Uterine smooth muscle cell (primary cell): ENCODE results near the gene OR2H2. TPM values are rescaled to one million over a fixed set of nuclear protein-coding genes. Genes with fewer than 3 reads are reported as not detected.

Source experiments
- total RNA-seq: library from RNA; depleted of rRNA; stranded (reverse); fragments of >200 nt; gene quantifications from 2 replicates; pipeline ENCODE4 v1.2.3, GENCODE V29; 2014

OR2H2 gene
- not detected in 2 replicates for total RNA-seq

GRCh38 chr6:29584821-29585220, at the start of gene OR2H2:
TSS of gene OR2H2 (plus strand) at chr6:29585121. CDS start at chr6:29587945, 2,824 bp downstream.

GRCh38 chr6:29559524-29560287, 25.2 kb upstream of the OR2H2 start, which contains the start of gene UBD:
TSS of gene UBD (minus strand) at chr6:29559732. CDS start at chr6:29559701, 31 bp downstream.

GRCh38 chr6:29632789-29633533, 48.0 kb downstream of the OR2H2 start, which contains the start of gene GABBR1:
TSS of gene GABBR1 (minus strand) at chr6:29633183. CDS start at chr6:29632385, 798 bp downstream.

Other genes with a start within 250 kb of the OR2H2 start
- not detected in 2 replicates for gene OR5V1, start 216.3 kb upstream of the OR2H2 start, total RNA-seq
- gene OR12D3, start 209.8 kb upstream of the OR2H2 start, total RNA-seq, result not detected in 2 replicates
- not detected in 2 replicates for gene OR12D2, start 189.5 kb upstream of the OR2H2 start, total RNA-seq
- gene OR12D1, start 170.2 kb upstream of the OR2H2 start, total RNA-seq, result not detected in 2 replicates
- not detected in 2 replicates for gene OR10C1, start 145.8 kb upstream of the OR2H2 start, total RNA-seq
- gene OR11A1, start 128.1 kb upstream of the OR2H2 start, total RNA-seq, result not detected in 2 replicates
- not detected in 2 replicates for gene OR2H1, start 128.0 kb upstream of the OR2H2 start, total RNA-seq
- gene MAS1L, start 97.2 kb upstream of the OR2H2 start, total RNA-seq, result not detected in 2 replicates
- gene UBD, start 25.4 kb upstream of the OR2H2 start, total RNA-seq, result not detected in 2 replicates
- 11.8 and 16.9 TPM in 2 replicates for gene GABBR1, start 48.1 kb downstream of the OR2H2 start, total RNA-seq
- not detected in 2 replicates for gene MOG, start 72.0 kb downstream of the OR2H2 start, total RNA-seq
- 0.11 TPM in 1 of 2 replicates, not detected in the other for gene ZFP57, start 96.0 kb downstream of the OR2H2 start, total RNA-seq
- 1.4 and 10.5 TPM in 2 replicates for gene HLA-F, start 138.3 kb downstream of the OR2H2 start, total RNA-seq
- not detected in 2 replicates for gene HLA-G, start 242.7 kb downstream of the OR2H2 start, total RNA-seq